GM23248 (cell line): Measurements from ENCODE around the gene ANKRD35. TPM values are rescaled to one million over a fixed set of nuclear protein-coding genes. Genes with fewer than 3 reads are reported as not detected.

Experiments used
- DNase-seq: peaks from one replicate; pipeline ENCODE4 v3.0.0-alpha.2; 2015
- H2AFZ ChIP-seq: fragments of 200-600 bp; sonication (generic); 2 replicates; pipeline ENCODE4 v1.6.1; 2016; ENCODE audit warnings: antibody characterized with exemption
- H3F3A ChIP-seq: fragments of 200-600 bp; sonication (generic); 2 replicates; pipeline ENCODE4 v1.6.1; 2016; ENCODE audit warnings: mild to moderate bottlenecking, antibody characterized with exemption, mixed run types; ENCODE audit not compliant: insufficient read depth
- H3K27ac ChIP-seq: fragments of 200-600 bp; sonication (generic); 2 replicates; pipeline ENCODE4 v1.5.1; 2016; ENCODE audit warnings: mild to moderate bottlenecking
- H3K27me3 ChIP-seq: fragments of 200-600 bp; sonication (generic); replicated peaks from 2 replicates; pipeline ENCODE4 v1.6.1; 2016; ENCODE audit warnings: mild to moderate bottlenecking; ENCODE audit not compliant: insufficient read depth
- H3K36me3 ChIP-seq: fragments of 200-600 bp; sonication (generic); 2 replicates; pipeline ENCODE4 v1.6.1; 2016; ENCODE audit warnings: low read depth, mild to moderate bottlenecking
- H3K4me1 ChIP-seq: fragments of 200-600 bp; sonication (generic); 2 replicates; pipeline ENCODE4 v1.6.1; 2016; ENCODE audit warnings: mild to moderate bottlenecking; ENCODE audit not compliant: insufficient read depth
- H3K4me2 ChIP-seq: fragments of 200-600 bp; sonication (generic); one replicate; pipeline ENCODE4 v1.6.1; 2016; ENCODE audit warnings: mild to moderate bottlenecking; ENCODE audit not compliant: unreplicated experiment
- H3K4me3 ChIP-seq: fragments of 200-600 bp; sonication (generic); 2 replicates; pipeline ENCODE4 v1.5.1; 2016; ENCODE audit warnings: mild to moderate bottlenecking
- H3K79me2 ChIP-seq: fragments of 200-600 bp; sonication (generic); 2 replicates; pipeline ENCODE4 v1.6.1; 2016; ENCODE audit warnings: mild to moderate bottlenecking; ENCODE audit not compliant: insufficient read depth
- H3K9ac ChIP-seq: fragments of 200-600 bp; sonication (generic); 2 replicates; pipeline ENCODE4 v1.6.1; 2016; ENCODE audit warnings: mild to moderate bottlenecking
- H3K9me2 ChIP-seq: fragments of 200-600 bp; sonication (generic); 2 replicates; pipeline ENCODE4 v1.6.1; 2016; ENCODE audit warnings: mixed run types, mild to moderate bottlenecking, moderate library complexity; ENCODE audit not compliant: insufficient read depth
- H3K9me3 ChIP-seq: fragments of 200-600 bp; sonication (generic); one replicate; pipeline ENCODE4 v1.6.1; 2017; ENCODE audit warnings: low read depth
- H4K20me1 ChIP-seq: fragments of 200-600 bp; sonication (generic); 2 replicates; pipeline ENCODE4 v1.6.0; 2016; ENCODE audit not compliant: insufficient read depth
- EZH2 ChIP-seq: fragments of 200-600 bp; sonication (generic); IDR thresholded peaks from 2 replicates; pipeline ENCODE4 v1.6.1; 2018; ENCODE audit warnings: antibody characterized with exemption, mild to moderate bottlenecking; ENCODE audit not compliant: insufficient read depth, poor library complexity, severe bottlenecking
- EZH2phosphoT487 ChIP-seq: fragments of 200-600 bp; sonication (generic); IDR thresholded peaks from 2 replicates; pipeline ENCODE4 v1.6.1; 2018; ENCODE audit warnings: antibody characterized with exemption, moderate library complexity, mild to moderate bottlenecking, low read depth; ENCODE audit not compliant: insufficient read depth
- WGBS, 2 experiments: methylation state at CpG; one replicate each; pipeline ENCODE4 v1.1.6; 2015 to 2017; ENCODE audit warnings: low lambda C conversion rate in 2 of 2, low coverage in 1 of 2; ENCODE audit errors: missing lambda C conversion rate in 2 of 2; 5-methylcytosine and 5-hydroxymethylcytosine counted together
- in situ Hi-C: fragments of 300-500 bp; cut with MboI; formaldehyde crosslinking; loops from 2 replicates; pipeline ENCODE4 v1.15.0; 2020
- polyA plus RNA-seq: library from polyadenylated mRNA; unstranded; fragments of >200 nt; fragmentation: Nextera tagmentation; extraction: Ambion mirVana; gene quantifications from 2 replicates; pipeline ENCODE4 v1.2.1, GENCODE V29; 2016
- total RNA-seq: library from RNA; depleted of rRNA; stranded (reverse); fragments of >200 nt; shearing (Covaris generic); gene quantifications from 2 replicates; pipeline ENCODE4 v1.2.3, GENCODE V29; 2014

Gene ANKRD35
- total and polyA plus RNA-seq, 2 experiments from 2014 or later, result 0.65 to 3.4 TPM

DNA sequence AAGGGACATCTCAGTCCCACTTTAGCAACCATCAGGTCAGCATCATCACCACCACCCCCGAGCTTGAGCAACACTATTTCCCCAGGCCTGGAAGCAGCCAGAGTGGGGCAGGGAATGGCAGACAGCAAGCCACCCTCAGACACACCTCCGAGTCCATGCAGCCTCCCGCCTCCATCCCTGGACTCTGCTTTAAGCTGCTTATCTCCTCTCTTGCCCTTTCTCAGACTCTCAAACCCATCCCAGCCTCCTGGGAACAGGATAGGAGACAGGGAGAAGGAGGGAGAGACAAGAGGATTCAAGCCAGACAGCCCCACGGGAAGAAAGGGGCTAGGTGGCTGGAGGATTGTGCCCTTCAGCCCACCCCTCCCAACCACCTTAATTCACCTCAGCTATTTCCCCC, 28.5 kb downstream of the ANKRD35 start:
- Histone ChIP-seq H3K9me3 (no peaks in the 10 kb centered on the region), H3K9me2 (no peaks in the 10 kb centered on the region), H3K27ac (no peak overlapping the region), H3K4me1 (peaks cover 11% of the 10 kb centered on the region; the same call in 1 of the 2 replicates), H3K4me3 (peak overlapping the region; percentile 96; the same call in 1 of the 2 replicates), H3K79me2 (peaks cover 26% of the 10 kb centered on the region), H2AFZ (no peak overlapping the region), H3K9ac (no peak overlapping the region), H4K20me1 (no peaks in the 10 kb centered on the region), H3F3A (no peaks in the 10 kb centered on the region; the same call in 1 of the 2 replicates), H3K4me2 (peak overlapping the region; percentile 85), H3K36me3 (peaks cover 30% of the 10 kb centered on the region), H3K27me3 (no peaks in the 10 kb centered on the region)
- in situ Hi-C loops, result loop anchor here (10.0 kb wide), 1 partner anchor 102 kb away; no protein-coding TSS in a partner anchor
- TF ChIP-seq EZH2phosphoT487 (no peak), EZH2 (no peak)
- DNase-seq, result no peak
- WGBS, 2 experiments, result 70 to 71% methylated on average over 4 of the region's 4 CpGs

DNA sequence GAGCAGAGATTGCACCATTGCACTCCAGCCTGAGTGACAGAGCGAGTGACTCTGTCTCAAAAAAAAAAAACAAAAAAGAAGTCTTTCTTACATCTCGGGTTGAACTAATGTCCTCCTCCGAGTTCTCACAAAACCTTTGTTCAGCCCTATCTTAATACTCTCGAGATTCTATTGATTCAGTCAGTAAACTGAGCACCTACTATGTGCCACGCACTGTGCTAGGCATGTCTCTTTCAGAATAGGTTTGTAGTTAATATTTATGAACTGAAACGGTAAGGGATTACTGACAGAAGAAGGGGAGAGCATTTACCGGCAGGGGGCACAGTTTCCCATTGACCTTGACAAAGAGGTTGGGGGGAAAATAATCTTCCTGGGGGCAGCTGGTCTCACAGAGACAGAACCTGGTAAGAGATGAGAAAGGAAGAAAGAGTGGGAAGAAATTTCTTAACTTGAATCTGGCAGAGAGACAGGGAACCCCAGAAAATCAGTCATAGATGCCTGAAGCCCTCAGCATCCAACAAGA, 30.2 kb downstream of the ANKRD35 start:
- H3K36me3 ChIP-seq, result peaks cover 31% of the 10 kb centered on the region
- in situ Hi-C loops, result loop anchor here (10.0 kb wide), 1 partner anchor 101 kb away; no protein-coding TSS in a partner anchor
- H3K27me3 ChIP-seq, result no peaks in the 10 kb centered on the region
- peaks cover 10% of the 10 kb centered on the region for H3F3A ChIP-seq
- no peak overlapping the region for H3K4me2 ChIP-seq
- no peak overlapping the region for H2AFZ ChIP-seq
- no peak overlapping the region for H3K9ac ChIP-seq
- TF ChIP-seq EZH2phosphoT487, result no peak
- 76 to 82% methylated on average over 7 of the region's 7 CpGs for WGBS, 2 experiments
- H3K79me2 ChIP-seq, result peaks cover 26% of the 10 kb centered on the region
- H3K4me3 ChIP-seq, result no peak overlapping the region
- no peaks in the 10 kb centered on the region for H3K9me3 ChIP-seq
- DNase-seq, result no peak
- H4K20me1 ChIP-seq, result no peaks in the 10 kb centered on the region
- H3K27ac ChIP-seq, result no peak overlapping the region
- peaks cover 11% of the 10 kb centered on the region; the same call in 1 of the 2 replicates for H3K4me1 ChIP-seq
- H3K9me2 ChIP-seq, result no peaks in the 10 kb centered on the region

- in situ Hi-C loops, result loop anchor here (10.0 kb wide), 1 partner anchor 95 kb away; no protein-coding TSS in a partner anchor
- TF ChIP-seq EZH2 (no peak), EZH2phosphoT487 (no peak)
- peak; percentile 73 for DNase-seq
These were observed 36.1 kb downstream of the ANKRD35 start for GRCh38 chr1:145849356-145850160.

DNA sequence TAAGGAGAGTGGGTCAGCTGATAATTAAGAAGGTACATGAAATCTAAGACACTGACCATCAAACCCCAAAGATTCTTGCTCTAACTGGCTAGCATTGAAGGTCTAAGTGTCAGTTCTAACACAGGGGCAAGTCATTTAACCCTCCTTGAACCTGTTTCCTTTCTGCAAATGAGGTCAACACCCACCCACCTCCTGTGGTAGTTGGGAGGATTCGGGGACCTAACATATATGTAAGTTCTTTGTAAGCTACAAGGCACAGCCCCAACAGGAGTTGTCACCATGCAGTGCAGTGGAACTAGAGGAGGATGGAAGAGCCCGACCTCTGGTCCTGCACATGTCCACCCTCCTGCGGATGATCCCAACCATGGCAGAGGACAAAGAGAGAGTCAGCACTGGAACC, 37.8 kb downstream of the ANKRD35 start:
- H4K20me1 ChIP-seq, result no peaks in the 10 kb centered on the region
- no peaks in the 10 kb centered on the region for H3K27me3 ChIP-seq
- in situ Hi-C loops, result no loop called here
- no peak overlapping the region for H3K27ac ChIP-seq
- no peak overlapping the region for H3K9ac ChIP-seq
- no peaks in the 10 kb centered on the region for H3K9me3 ChIP-seq
- no peaks in the 10 kb centered on the region for H3K79me2 ChIP-seq
- peaks cover 58% of the 10 kb centered on the region for H3F3A ChIP-seq
- no peak overlapping the region for H3K4me2 ChIP-seq
- no peak for DNase-seq
- no peak overlapping the region for H2AFZ ChIP-seq
- TF ChIP-seq EZH2phosphoT487, result no peak
- no peak for TF ChIP-seq EZH2
- H3K4me3 ChIP-seq, result no peak overlapping the region
- peaks cover 16% of the 10 kb centered on the region for H3K36me3 ChIP-seq
- WGBS, 2 experiments, result 61 to 70% methylated on average over 3 of the region's 3 CpGs
- no peaks in the 10 kb centered on the region for H3K9me2 ChIP-seq
- peaks cover 14% of the 10 kb centered on the region for H3K4me1 ChIP-seq

More at GRCh38 chr1:145849356-145850160, 36.1 kb downstream of the ANKRD35 start:
- Histone ChIP-seq H3K9ac (peak overlapping the region; percentile 11; the same call in 1 of the 2 replicates), H3K27ac (peak overlapping the region; percentile 33), H2AFZ (no peak overlapping the region), H3K9me3 (no peaks in the 10 kb centered on the region), H3K36me3 (peaks cover 24% of the 10 kb centered on the region), H3K79me2 (no peaks in the 10 kb centered on the region), H3K4me3 (0 out of 2 replicates have a peak overlapping the region, but pooled peaks have one; percentile 19), H3K9me2 (no peaks in the 10 kb centered on the region), H3K27me3 (no peaks in the 10 kb centered on the region), H4K20me1 (no peaks in the 10 kb centered on the region), H3K4me1 (peaks cover 14% of the 10 kb centered on the region), H3F3A (peaks cover 44% of the 10 kb centered on the region), H3K4me2 (peak overlapping the region; percentile 23)
- 63 to 70% methylated on average over 15 of the region's 15 CpGs for WGBS, 2 experiments
